Measurements from ENCODE around the gene GORASP1. TPM values are rescaled to one million over a fixed set of nuclear protein-coding genes. Genes with fewer than 3 reads are reported as not detected.

Gene GORASP1
- total RNA-seq, 1 donor from 2014 or later: 45.6 TPM

DNA sequence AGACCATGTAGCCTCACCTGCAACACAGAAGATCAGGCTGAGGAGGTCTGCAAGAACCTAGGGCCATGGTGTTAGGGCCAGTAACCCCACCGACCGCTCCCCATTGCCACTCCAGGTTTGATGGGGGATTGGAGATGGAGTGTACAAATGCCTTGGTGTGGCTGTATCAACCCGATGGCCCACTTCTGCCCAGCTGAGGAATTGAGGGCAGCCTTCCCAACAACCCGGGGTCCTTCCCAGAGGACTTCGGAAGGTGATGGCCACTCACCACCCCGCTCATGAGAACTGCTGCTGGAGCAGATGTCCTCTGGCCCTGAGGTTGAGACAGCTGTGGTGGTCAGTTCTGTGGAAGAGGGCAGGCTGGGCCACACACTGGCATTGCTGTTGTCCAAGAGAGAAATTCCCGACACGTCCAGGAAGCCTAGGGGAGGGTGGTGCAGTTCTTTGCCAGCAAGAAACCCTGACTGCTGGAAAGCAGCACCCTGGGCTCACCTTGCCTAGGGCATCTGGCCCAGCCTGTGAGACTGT is 8.9 kb downstream of the GORASP1 start:
- H2AFZ ChIP-seq (ENCODE audit: low read depth, low read length): no peak overlapping the region
- Mint-ChIP-seq H3K27me3 (ENCODE audit: low read depth, unreplicated experiment) (no peaks in the 10 kb centered on the region), H3K9me3 (ENCODE audit: unreplicated experiment) (no peaks in the 10 kb centered on the region), H3K27ac (ENCODE audit: unreplicated experiment) (no peak overlapping the region), H3K36me3 (ENCODE audit: low read depth, unreplicated experiment) (peaks cover 9% of the 10 kb centered on the region), H3K4me1 (ENCODE audit: low read depth, unreplicated experiment) (peaks cover 13% of the 10 kb centered on the region), H3K4me3 (ENCODE audit: unreplicated experiment) (no peak overlapping the region)
- H3K27ac ChIP-seq (ENCODE audit: low read depth, low read length): no peak overlapping the region
- no peak overlapping the region for H3K9ac ChIP-seq (ENCODE audit: low read length)
- H3K4me3 ChIP-seq (ENCODE audit: insufficient read depth, low read depth, low read length): no peak overlapping the region
- H3K4me1 ChIP-seq (ENCODE audit: insufficient read depth, low read length): no peaks in the 10 kb centered on the region
- TF ChIP-seq, protein P1, sequence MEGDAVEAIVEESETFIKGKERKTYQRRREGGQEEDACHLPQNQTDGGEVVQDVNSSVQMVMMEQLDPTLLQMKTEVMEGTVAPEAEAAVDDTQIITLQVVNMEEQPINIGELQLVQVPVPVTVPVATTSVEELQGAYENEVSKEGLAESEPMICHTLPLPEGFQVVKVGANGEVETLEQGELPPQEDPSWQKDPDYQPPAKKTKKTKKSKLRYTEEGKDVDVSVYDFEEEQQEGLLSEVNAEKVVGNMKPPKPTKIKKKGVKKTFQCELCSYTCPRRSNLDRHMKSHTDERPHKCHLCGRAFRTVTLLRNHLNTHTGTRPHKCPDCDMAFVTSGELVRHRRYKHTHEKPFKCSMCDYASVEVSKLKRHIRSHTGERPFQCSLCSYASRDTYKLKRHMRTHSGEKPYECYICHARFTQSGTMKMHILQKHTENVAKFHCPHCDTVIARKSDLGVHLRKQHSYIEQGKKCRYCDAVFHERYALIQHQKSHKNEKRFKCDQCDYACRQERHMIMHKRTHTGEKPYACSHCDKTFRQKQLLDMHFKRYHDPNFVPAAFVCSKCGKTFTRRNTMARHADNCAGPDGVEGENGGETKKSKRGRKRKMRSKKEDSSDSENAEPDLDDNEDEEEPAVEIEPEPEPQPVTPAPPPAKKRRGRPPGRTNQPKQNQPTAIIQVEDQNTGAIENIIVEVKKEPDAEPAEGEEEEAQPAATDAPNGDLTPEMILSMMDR (IDR thresholded peaks at IDR 0.05; ENCODE audit: insufficient read depth, low read depth, low read length): no peak
- TF ChIP-seq EZH2 (IDR thresholded peaks at IDR 0.05; ENCODE audit: insufficient read depth, low read length): no peak
- no peak for DNase-seq (ENCODE audit: low read depth)
- H3K4me2 ChIP-seq (ENCODE audit: low read length): no peak overlapping the region
- H3K9me3 ChIP-seq (ENCODE audit: insufficient read depth, low read depth, low read length): no peaks in the 10 kb centered on the region
- peaks cover 54% of the 10 kb centered on the region for H4K20me1 ChIP-seq (ENCODE audit: insufficient read depth, low read length)
- H3K79me2 ChIP-seq (ENCODE audit: insufficient read depth, low read length): peaks cover 27% of the 10 kb centered on the region
- peaks cover 33% of the 10 kb centered on the region for H3K36me3 ChIP-seq (ENCODE audit: insufficient read depth, low read length)
- FAIRE-seq: no peak
- H3K27me3 ChIP-seq (ENCODE audit: insufficient read depth, low read length): no peaks in the 10 kb centered on the region

DNA sequence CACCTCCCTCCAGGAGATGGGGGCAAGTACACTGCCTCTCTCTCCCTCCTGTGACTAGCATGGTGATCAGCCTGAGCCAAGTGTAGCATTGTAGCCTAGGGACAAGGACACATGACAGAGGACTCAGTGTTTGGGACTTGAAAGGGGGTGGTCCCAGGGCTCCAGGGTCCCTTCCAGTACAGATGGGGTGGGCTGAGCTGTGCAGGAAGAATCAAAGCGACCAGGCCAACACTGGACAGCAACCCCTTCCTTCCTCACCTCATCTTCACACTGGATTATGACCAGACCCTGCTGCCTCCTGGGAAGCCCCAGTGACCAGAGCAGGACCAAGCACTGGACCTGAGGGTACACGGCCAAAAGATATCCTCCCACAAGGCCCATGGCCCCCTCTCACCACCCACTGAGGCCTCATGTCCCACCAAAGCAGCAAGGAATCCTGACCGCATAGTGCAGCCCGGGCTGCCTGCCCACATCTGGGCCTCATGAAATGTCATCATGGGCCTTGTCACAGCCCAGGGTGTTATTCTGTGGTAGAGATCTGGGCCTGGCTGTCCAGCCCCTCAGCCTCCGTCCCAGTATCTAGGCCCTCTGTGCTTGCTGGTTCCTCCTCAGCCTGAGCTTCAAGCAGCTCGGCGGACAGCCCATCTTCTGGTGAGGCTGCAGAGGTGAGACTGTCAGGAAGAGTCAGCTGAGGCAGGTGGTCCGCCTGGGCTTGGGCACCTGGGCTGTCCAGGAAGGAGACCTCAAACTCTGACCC is 9.5 kb downstream of the GORASP1 start:
- Histone ChIP-seq H3K36me3 (ENCODE audit: insufficient read depth, low read length) (peaks cover 33% of the 10 kb centered on the region), H3K4me3 (ENCODE audit: insufficient read depth, low read depth, low read length) (no peak overlapping the region)
- H3K27ac Mint-ChIP-seq (ENCODE audit: unreplicated experiment): no peak overlapping the region

More for the DNA sequence above, 9.5 kb downstream of the GORASP1 start:
- no peaks in the 10 kb centered on the region for H3K4me1 ChIP-seq (ENCODE audit: insufficient read depth, low read length)
- Mint-ChIP-seq H3K9me3 (ENCODE audit: unreplicated experiment) (no peaks in the 10 kb centered on the region), H3K4me1 (ENCODE audit: low read depth, unreplicated experiment) (peaks cover 13% of the 10 kb centered on the region), H3K4me3 (ENCODE audit: unreplicated experiment) (no peak overlapping the region), H3K27me3 (ENCODE audit: low read depth, unreplicated experiment) (no peaks in the 10 kb centered on the region), H3K36me3 (ENCODE audit: low read depth, unreplicated experiment) (peaks cover 9% of the 10 kb centered on the region)
- FAIRE-seq: no peak
- H3K79me2 ChIP-seq (ENCODE audit: insufficient read depth, low read length): peaks cover 21% of the 10 kb centered on the region
- TF ChIP-seq, protein P1 (IDR thresholded peaks at IDR 0.05; ENCODE audit: insufficient read depth, low read depth, low read length): no peak
- TF ChIP-seq EZH2 (IDR thresholded peaks at IDR 0.05; ENCODE audit: insufficient read depth, low read length): no peak
- H3K27ac ChIP-seq (ENCODE audit: low read depth, low read length): no peak overlapping the region
- H3K27me3 ChIP-seq (ENCODE audit: insufficient read depth, low read length): no peaks in the 10 kb centered on the region
- no peak overlapping the region for H2AFZ ChIP-seq (ENCODE audit: low read depth, low read length)
- H3K9me3 ChIP-seq (ENCODE audit: insufficient read depth, low read depth, low read length): no peaks in the 10 kb centered on the region
- H3K4me2 ChIP-seq (ENCODE audit: low read length): no peak overlapping the region
- H4K20me1 ChIP-seq (ENCODE audit: insufficient read depth, low read length): peaks cover 47% of the 10 kb centered on the region
- no peak for DNase-seq (ENCODE audit: low read depth)
- H3K9ac ChIP-seq (ENCODE audit: low read length): no peak overlapping the region

All from astrocyte (in vitro differentiated cells and primary cell).